ENCODE measurements around the gene CLTA. TPM values are rescaled to one million over a fixed set of nuclear protein-coding genes. Genes with fewer than 3 reads are reported as not detected.
A peak's percentile ranks its signal among the peaks of the same experiment; 100 is the strongest.
"Not testable (repeated sequence)": the region's sequence is repeated elsewhere in the genome, so short reads cannot be mapped to it uniquely, and the experiment has no call there.

Gene CLTA
- total RNA-seq, 1 experiment from 2014 or later = 269 TPM

DNA sequence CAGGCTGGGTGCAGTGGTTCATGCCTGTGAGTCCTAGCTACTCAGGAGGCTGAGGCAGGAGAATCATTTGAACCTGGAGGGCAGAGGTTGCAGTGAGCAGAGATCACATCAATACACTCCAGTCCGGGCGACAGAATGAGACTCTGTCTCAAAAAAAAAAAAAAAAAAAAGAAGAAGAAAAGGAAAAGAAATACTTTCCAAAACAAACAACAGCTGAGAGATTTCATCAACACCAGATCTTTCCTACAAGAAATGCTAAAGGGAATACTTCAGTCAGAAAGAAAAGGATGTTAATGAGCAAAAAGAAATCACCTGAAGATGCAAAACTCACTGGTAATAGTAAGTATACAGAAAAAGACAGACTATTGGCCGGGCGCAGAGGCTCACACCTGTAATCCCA lies 13.2 kb upstream of the CLTA start:
- no peak overlapping the region for H3K4me3 Mint-ChIP-seq (ENCODE audit: unreplicated experiment)
- H3K27me3 Mint-ChIP-seq (ENCODE audit: insufficient read depth, unreplicated experiment) = no peaks in the 10 kb centered on the region
- ChIA-PET POLR2A (no interaction called here), CTCF (interaction anchor here (0.7 kb wide), 1 partner anchor 151 kb away, joined by 5 read pairs; no protein-coding TSS in a partner anchor)
- no peaks in the 10 kb centered on the region for H3K36me3 ChIP-seq (ENCODE audit: control insufficient read depth, insufficient read depth, low read length)
- no peaks in the 10 kb centered on the region for H3K4me1 ChIP-seq
- TF ChIP-seq, protein P1, sequence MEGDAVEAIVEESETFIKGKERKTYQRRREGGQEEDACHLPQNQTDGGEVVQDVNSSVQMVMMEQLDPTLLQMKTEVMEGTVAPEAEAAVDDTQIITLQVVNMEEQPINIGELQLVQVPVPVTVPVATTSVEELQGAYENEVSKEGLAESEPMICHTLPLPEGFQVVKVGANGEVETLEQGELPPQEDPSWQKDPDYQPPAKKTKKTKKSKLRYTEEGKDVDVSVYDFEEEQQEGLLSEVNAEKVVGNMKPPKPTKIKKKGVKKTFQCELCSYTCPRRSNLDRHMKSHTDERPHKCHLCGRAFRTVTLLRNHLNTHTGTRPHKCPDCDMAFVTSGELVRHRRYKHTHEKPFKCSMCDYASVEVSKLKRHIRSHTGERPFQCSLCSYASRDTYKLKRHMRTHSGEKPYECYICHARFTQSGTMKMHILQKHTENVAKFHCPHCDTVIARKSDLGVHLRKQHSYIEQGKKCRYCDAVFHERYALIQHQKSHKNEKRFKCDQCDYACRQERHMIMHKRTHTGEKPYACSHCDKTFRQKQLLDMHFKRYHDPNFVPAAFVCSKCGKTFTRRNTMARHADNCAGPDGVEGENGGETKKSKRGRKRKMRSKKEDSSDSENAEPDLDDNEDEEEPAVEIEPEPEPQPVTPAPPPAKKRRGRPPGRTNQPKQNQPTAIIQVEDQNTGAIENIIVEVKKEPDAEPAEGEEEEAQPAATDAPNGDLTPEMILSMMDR (IDR thresholded peaks at IDR 0.05; ENCODE audit: insufficient read depth in 1 of 2, low read depth in 1 of 2, low read length in 1 of 2, severe bottlenecking in 1 of 2, unreplicated experiment in 1 of 2) = no peak
- no TSS peak for BruUV-seq (replicated peaks)
- peaks cover 8% of the 10 kb centered on the region; the same call in 1 of the 2 replicates for H3K9me3 ChIP-seq
- peaks cover 25% of the 10 kb centered on the region for H3K9me3 Mint-ChIP-seq (ENCODE audit: unreplicated experiment)
- H3K4me3 ChIP-seq (ENCODE audit: low read depth, low read length) = no peak overlapping the region
- H3K27me3 ChIP-seq (replicated peaks; ENCODE audit: control insufficient read depth, insufficient read depth, low read length) = no peaks in the 10 kb centered on the region
- no peaks in the 10 kb centered on the region for H3K36me3 Mint-ChIP-seq (ENCODE audit: insufficient read depth, unreplicated experiment)
- intact Hi-C loops (cut with micrococcal nuclease; ENCODE audit: unreplicated experiment) = no loop called here
- DNase-seq = no peak
- no peaks in the 10 kb centered on the region for H3K4me1 Mint-ChIP-seq (ENCODE audit: low read depth, unreplicated experiment)
- H3K27ac Mint-ChIP-seq (ENCODE audit: unreplicated experiment) = no peak overlapping the region

DNA sequence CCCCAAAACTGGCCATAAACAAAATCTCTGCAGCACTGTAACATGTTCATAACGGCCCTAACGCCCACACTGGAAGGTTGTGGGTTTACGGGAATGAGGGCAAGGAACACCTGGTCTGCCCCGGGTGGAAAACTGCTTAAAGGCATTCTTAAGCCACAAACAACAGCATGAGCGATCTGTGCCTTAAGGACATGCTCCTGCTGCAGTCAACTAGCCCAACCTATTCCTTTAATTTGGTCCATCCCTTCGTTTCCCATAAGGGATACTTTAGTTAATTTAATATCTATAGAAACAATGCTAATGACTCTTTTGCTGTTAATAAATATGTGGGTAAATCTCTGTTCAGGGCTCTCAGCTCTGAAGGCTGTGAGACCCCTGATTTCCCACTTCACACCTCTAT lies 10.5 kb upstream of the CLTA start:
- H3K27me3 Mint-ChIP-seq (ENCODE audit: insufficient read depth, unreplicated experiment); H3K4me1 Mint-ChIP-seq (ENCODE audit: low read depth, unreplicated experiment); DNase-seq; H3K27me3 ChIP-seq (replicated peaks; ENCODE audit: control insufficient read depth, insufficient read depth, low read length); H3K4me1 ChIP-seq; H3K9me3 ChIP-seq; H3K36me3 Mint-ChIP-seq (ENCODE audit: insufficient read depth, unreplicated experiment); BruUV-seq (replicated peaks); H3K27ac Mint-ChIP-seq (ENCODE audit: unreplicated experiment); H3K4me3 ChIP-seq (ENCODE audit: low read depth, low read length); H3K4me3 Mint-ChIP-seq (ENCODE audit: unreplicated experiment); H3K36me3 ChIP-seq (ENCODE audit: control insufficient read depth, insufficient read depth, low read length); intact Hi-C loops (cut with micrococcal nuclease; ENCODE audit: unreplicated experiment); CTCF ChIA-PET: not testable (repeated sequence)
- POLR2A ChIA-PET = interaction anchor here (1.3 kb wide), 1 partner anchor 10 kb away, joined by 4 read pairs; the partner anchor contains the start of gene CLTA
- peaks cover 25% of the 10 kb centered on the region for H3K9me3 Mint-ChIP-seq (ENCODE audit: unreplicated experiment)

DNA sequence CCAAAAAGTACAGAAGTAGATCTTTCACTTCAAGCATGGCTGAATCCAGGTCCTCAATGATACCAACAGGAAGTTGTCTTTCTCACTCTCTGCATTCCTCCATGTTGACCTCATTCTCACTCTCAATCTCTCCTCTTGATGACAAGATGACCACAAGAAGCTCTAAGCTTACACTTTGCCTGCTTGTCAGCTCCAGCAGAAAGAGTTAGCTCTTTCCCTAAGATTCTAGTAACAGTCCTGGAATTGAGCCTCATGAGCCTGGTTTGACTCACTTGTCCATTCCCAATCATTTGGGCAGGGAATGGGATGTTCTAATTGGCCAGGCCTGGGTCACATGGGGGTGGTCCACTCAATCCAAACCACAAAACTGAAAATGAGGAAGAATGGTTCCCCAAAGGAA lies 3.3 kb upstream of the CLTA start:
- peaks cover 13% of the 10 kb centered on the region for H3K36me3 Mint-ChIP-seq (ENCODE audit: insufficient read depth, unreplicated experiment)
- no peaks in the 10 kb centered on the region for H3K27me3 ChIP-seq (replicated peaks; ENCODE audit: control insufficient read depth, insufficient read depth, low read length)
- H3K4me1 Mint-ChIP-seq (ENCODE audit: low read depth, unreplicated experiment) = peaks cover 13% of the 10 kb centered on the region
- no peaks in the 10 kb centered on the region for H3K27me3 Mint-ChIP-seq (ENCODE audit: insufficient read depth, unreplicated experiment)
- ChIA-PET POLR2A (no interaction called here), CTCF (no interaction called here)
- H3K36me3 ChIP-seq (ENCODE audit: control insufficient read depth, insufficient read depth, low read length) = no peaks in the 10 kb centered on the region
- intact Hi-C loops (cut with micrococcal nuclease; ENCODE audit: unreplicated experiment) = no loop called here
- TF ChIP-seq, protein P1 (IDR thresholded peaks at IDR 0.05; ENCODE audit: insufficient read depth in 1 of 2, low read depth in 1 of 2, low read length in 1 of 2, severe bottlenecking in 1 of 2, unreplicated experiment in 1 of 2) = no peak
- no peak overlapping the region for H3K4me3 Mint-ChIP-seq (ENCODE audit: unreplicated experiment)
- no TSS peak for BruUV-seq (replicated peaks)
- H3K4me3 ChIP-seq (ENCODE audit: low read depth, low read length) = no peak overlapping the region
- H3K9me3 Mint-ChIP-seq (ENCODE audit: unreplicated experiment) = no peaks in the 10 kb centered on the region
- peaks cover 5% of the 10 kb centered on the region; the same call in 1 of the 2 replicates for H3K4me1 ChIP-seq
- H3K9me3 ChIP-seq = no peaks in the 10 kb centered on the region
- no peak overlapping the region for H3K27ac Mint-ChIP-seq (ENCODE audit: unreplicated experiment)
- DNase-seq = peak in 1 of 2 experiments; percentile 8

DNA sequence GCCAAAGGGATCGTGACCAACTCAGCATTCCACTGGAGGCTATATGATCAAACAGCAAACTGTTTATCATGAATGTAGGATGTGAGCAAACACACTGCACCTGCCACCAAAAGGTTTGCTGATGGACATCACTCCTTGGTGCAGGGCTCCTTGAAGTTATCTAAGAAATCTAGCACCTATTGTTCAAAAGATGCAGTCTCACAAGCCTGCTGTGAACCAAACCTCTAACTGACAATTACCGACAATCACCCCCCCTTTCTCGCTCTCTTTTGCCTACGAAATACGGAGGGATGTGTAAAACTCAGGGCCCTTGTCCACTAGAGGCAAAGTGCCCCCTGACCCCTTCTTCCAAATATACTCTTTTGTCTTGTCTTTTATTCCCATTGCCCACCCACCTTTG lies 2.5 kb upstream of the CLTA start:
- intact Hi-C loops (cut with micrococcal nuclease; ENCODE audit: unreplicated experiment) = no loop called here
- Histone ChIP-seq H3K27me3 (replicated peaks; ENCODE audit: control insufficient read depth, insufficient read depth, low read length) (no peaks in the 10 kb centered on the region), H3K9me3 (no peaks in the 10 kb centered on the region), H3K4me1 (peaks cover 7% of the 10 kb centered on the region; the same call in 1 of the 2 replicates), H3K36me3 (ENCODE audit: control insufficient read depth, insufficient read depth, low read length) (no peaks in the 10 kb centered on the region), H3K4me3 (ENCODE audit: low read depth, low read length) (no peak overlapping the region)
- ChIA-PET POLR2A (no interaction called here), CTCF (no interaction called here)
- H3K27ac Mint-ChIP-seq (ENCODE audit: unreplicated experiment) = no peak overlapping the region
- peak in 1 of 2 experiments; percentile 14 for DNase-seq
- peaks cover 20% of the 10 kb centered on the region for H3K4me1 Mint-ChIP-seq (ENCODE audit: low read depth, unreplicated experiment)
- no TSS peak for BruUV-seq (replicated peaks)
- H3K36me3 Mint-ChIP-seq (ENCODE audit: insufficient read depth, unreplicated experiment) = peaks cover 20% of the 10 kb centered on the region
- no peaks in the 10 kb centered on the region for H3K9me3 Mint-ChIP-seq (ENCODE audit: unreplicated experiment)
- no peak overlapping the region for H3K4me3 Mint-ChIP-seq (ENCODE audit: unreplicated experiment)
- no peaks in the 10 kb centered on the region for H3K27me3 Mint-ChIP-seq (ENCODE audit: insufficient read depth, unreplicated experiment)
- TF ChIP-seq, protein P1 (IDR thresholded peaks at IDR 0.05; ENCODE audit: insufficient read depth in 1 of 2, low read depth in 1 of 2, low read length in 1 of 2, severe bottlenecking in 1 of 2, unreplicated experiment in 1 of 2) = no peak

Measured in Caco-2 (cell line).